Measurements from ENCODE around the gene GALNT9.

The GALNT9 gene

DNA sequence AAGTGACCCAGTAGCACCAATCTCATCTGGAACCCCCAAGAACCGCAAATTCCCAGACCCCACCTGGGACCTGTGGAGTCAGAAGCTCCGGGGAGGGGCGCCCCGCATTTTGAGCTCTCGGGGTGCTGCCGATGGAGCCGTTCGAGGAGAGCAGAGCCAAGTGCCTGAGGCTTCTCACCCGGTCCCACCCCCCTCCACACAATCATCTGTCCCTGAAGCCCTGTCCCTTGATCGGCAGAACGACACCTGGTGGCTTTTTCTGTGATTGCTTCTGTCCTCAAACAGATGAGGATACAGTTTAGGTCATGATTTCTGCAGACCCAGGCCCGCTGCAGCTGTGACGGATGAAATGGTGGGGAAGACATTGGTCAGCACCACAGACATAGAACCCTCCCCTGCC is 110.5 kb downstream of the GALNT9 start:
- DNase-seq: peak; percentile 29
- H3K4me1 ChIP-seq (ENCODE audit: insufficient read depth, low read length): no peaks in the 10 kb centered on the region
- no peak overlapping the region for H3K4me2 ChIP-seq (ENCODE audit: insufficient read depth, low read length)
- H3K9me3 ChIP-seq (ENCODE audit: insufficient read depth, low read length, severe bottlenecking): no peaks in the 10 kb centered on the region
- H3K4me3 ChIP-seq (ENCODE audit: low read depth in 1 of 2, low read length in 2 of 2): no peak overlapping the region
- TF ChIP-seq, protein P1, sequence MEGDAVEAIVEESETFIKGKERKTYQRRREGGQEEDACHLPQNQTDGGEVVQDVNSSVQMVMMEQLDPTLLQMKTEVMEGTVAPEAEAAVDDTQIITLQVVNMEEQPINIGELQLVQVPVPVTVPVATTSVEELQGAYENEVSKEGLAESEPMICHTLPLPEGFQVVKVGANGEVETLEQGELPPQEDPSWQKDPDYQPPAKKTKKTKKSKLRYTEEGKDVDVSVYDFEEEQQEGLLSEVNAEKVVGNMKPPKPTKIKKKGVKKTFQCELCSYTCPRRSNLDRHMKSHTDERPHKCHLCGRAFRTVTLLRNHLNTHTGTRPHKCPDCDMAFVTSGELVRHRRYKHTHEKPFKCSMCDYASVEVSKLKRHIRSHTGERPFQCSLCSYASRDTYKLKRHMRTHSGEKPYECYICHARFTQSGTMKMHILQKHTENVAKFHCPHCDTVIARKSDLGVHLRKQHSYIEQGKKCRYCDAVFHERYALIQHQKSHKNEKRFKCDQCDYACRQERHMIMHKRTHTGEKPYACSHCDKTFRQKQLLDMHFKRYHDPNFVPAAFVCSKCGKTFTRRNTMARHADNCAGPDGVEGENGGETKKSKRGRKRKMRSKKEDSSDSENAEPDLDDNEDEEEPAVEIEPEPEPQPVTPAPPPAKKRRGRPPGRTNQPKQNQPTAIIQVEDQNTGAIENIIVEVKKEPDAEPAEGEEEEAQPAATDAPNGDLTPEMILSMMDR (IDR thresholded peaks at IDR 0.05; ENCODE audit: borderline replicate concordance, extremely low read depth, low read length, poor library complexity, severe bottlenecking): peak; percentile 58
- no peak for TF ChIP-seq EZH2 (IDR thresholded peaks at IDR 0.05; ENCODE audit: borderline replicate concordance, low read depth, low read length, severe bottlenecking)
- peak; percentile 63 for ATAC-seq (ENCODE audit: insufficient read depth, low read depth)
- no peaks in the 10 kb centered on the region for H4K20me1 ChIP-seq (ENCODE audit: insufficient read depth, low read length)
- no peak overlapping the region for H3K9ac ChIP-seq (ENCODE audit: low read depth, low read length)
- H3K79me2 ChIP-seq (ENCODE audit: insufficient read depth, low read length): no peaks in the 10 kb centered on the region
- no peaks in the 10 kb centered on the region for H3K36me3 ChIP-seq (ENCODE audit: insufficient read depth, low read length)
- H2AFZ ChIP-seq (ENCODE audit: low read depth, low read length): no peak overlapping the region
- H3K27ac ChIP-seq (ENCODE audit: low read length): no peak overlapping the region
- no peaks in the 10 kb centered on the region for H3K27me3 ChIP-seq (ENCODE audit: insufficient read depth, low read length, poor library complexity)

- no peak overlapping the region for H2AFZ ChIP-seq (ENCODE audit: low read depth, low read length)
- H3K4me2 ChIP-seq (ENCODE audit: insufficient read depth, low read length): no peak overlapping the region
- no peak for DNase-seq
- no peaks in the 10 kb centered on the region for H3K4me1 ChIP-seq (ENCODE audit: insufficient read depth, low read length)
- H3K4me3 ChIP-seq (ENCODE audit: low read depth in 1 of 2, low read length in 2 of 2): no peak overlapping the region
- ATAC-seq (ENCODE audit: insufficient read depth, low read depth): no peak
- H3K9ac ChIP-seq (ENCODE audit: low read depth, low read length): no peak overlapping the region
- no peaks in the 10 kb centered on the region for H4K20me1 ChIP-seq (ENCODE audit: insufficient read depth, low read length)
- H3K27me3 ChIP-seq (ENCODE audit: insufficient read depth, low read length, poor library complexity): no peaks in the 10 kb centered on the region
- no peaks in the 10 kb centered on the region for H3K79me2 ChIP-seq (ENCODE audit: insufficient read depth, low read length)
- H3K9me3 ChIP-seq (ENCODE audit: insufficient read depth, low read length, severe bottlenecking): no peaks in the 10 kb centered on the region
- TF ChIP-seq EZH2 (IDR thresholded peaks at IDR 0.05; ENCODE audit: borderline replicate concordance, low read depth, low read length, severe bottlenecking): no peak
- TF ChIP-seq, protein P1 (IDR thresholded peaks at IDR 0.05; ENCODE audit: borderline replicate concordance, extremely low read depth, low read length, poor library complexity, severe bottlenecking): no peak
- H3K27ac ChIP-seq (ENCODE audit: low read length): no peak overlapping the region
- H3K36me3 ChIP-seq (ENCODE audit: insufficient read depth, low read length): no peaks in the 10 kb centered on the region
Observed at GRCh38 chr12:132218527-132218875, 110.9 kb downstream of the GALNT9 start.

GRCh38 chr12:132217800-132218526 is 111.4 kb downstream of the GALNT9 start:
- DNase-seq (no peak), ATAC-seq (ENCODE audit: insufficient read depth, low read depth) (no peak)
- Histone ChIP-seq H3K27me3 (ENCODE audit: insufficient read depth, low read length, poor library complexity) (no peaks in the 10 kb centered on the region), H3K36me3 (ENCODE audit: insufficient read depth, low read length) (no peaks in the 10 kb centered on the region), H3K79me2 (ENCODE audit: insufficient read depth, low read length) (no peaks in the 10 kb centered on the region), H2AFZ (ENCODE audit: low read depth, low read length) (no peak overlapping the region), H4K20me1 (ENCODE audit: insufficient read depth, low read length) (no peaks in the 10 kb centered on the region), H3K4me1 (ENCODE audit: insufficient read depth, low read length) (no peaks in the 10 kb centered on the region), H3K27ac (ENCODE audit: low read length) (no peak overlapping the region), H3K9me3 (ENCODE audit: insufficient read depth, low read length, severe bottlenecking) (no peaks in the 10 kb centered on the region), H3K4me3 (ENCODE audit: low read depth in 1 of 2, low read length in 2 of 2) (no peak overlapping the region), H3K4me2 (ENCODE audit: insufficient read depth, low read length) (no peak overlapping the region), H3K9ac (ENCODE audit: low read depth, low read length) (no peak overlapping the region)
- TF ChIP-seq, protein P1 (IDR thresholded peaks at IDR 0.05; ENCODE audit: borderline replicate concordance, extremely low read depth, low read length, poor library complexity, severe bottlenecking): no peak
- TF ChIP-seq EZH2 (IDR thresholded peaks at IDR 0.05; ENCODE audit: borderline replicate concordance, low read depth, low read length, severe bottlenecking): no peak

Data from DND-41 (cell line).